SJCRH30 (cell line): ENCODE data around the gene CRACDL. TPM values are rescaled to one million over a fixed set of nuclear protein-coding genes. Genes with fewer than 3 reads are reported as not detected.

ENCODE experiments used
- DNase-seq, 2 experiments: peaks; one replicate each; pipeline ENCODE4 v3.0.0-alpha.2; 2015 to 2020
- H3K27ac ChIP-seq: fragments of 250-450 bp; sonication (Bioruptor Pico); 2 replicates; pipeline ENCODE4 v1.5.1; 2020; ENCODE audit warnings: mild to moderate bottlenecking, moderate library complexity
- H3K27me3 ChIP-seq: fragments of 250-450 bp; sonication (Bioruptor Pico); 2 replicates; pipeline ENCODE4 v1.5.1; 2020; ENCODE audit warnings: mild to moderate bottlenecking, moderate library complexity
- H3K36me3 ChIP-seq: fragments of 250-450 bp; sonication (Bioruptor Pico); 2 replicates; pipeline ENCODE4 v1.5.1; 2020; ENCODE audit warnings: mild to moderate bottlenecking, moderate library complexity
- H3K4me1 ChIP-seq: fragments of 250-450 bp; sonication (Bioruptor Pico); 2 replicates; pipeline ENCODE4 v1.5.1; 2020; ENCODE audit warnings: mild to moderate bottlenecking, moderate library complexity
- H3K4me3 ChIP-seq: fragments of 250-450 bp; sonication (Bioruptor Pico); 2 replicates; pipeline ENCODE4 v1.5.1; 2020; ENCODE audit warnings: mild to moderate bottlenecking, moderate library complexity
- H3K9me3 ChIP-seq: fragments of 250-450 bp; sonication (Bioruptor Pico); replicated peaks from 2 replicates; pipeline ENCODE4 v1.5.1; 2020; ENCODE audit warnings: mild to moderate bottlenecking, moderate library complexity
- total RNA-seq: library from RNA; depleted of rRNA; stranded (reverse); fragments of >200 nt; shearing (Covaris generic); gene quantifications from 2 replicates; pipeline ENCODE4 v1.2.3, GENCODE V29; 2014; rRNA removed

Gene CRACDL, protein sequence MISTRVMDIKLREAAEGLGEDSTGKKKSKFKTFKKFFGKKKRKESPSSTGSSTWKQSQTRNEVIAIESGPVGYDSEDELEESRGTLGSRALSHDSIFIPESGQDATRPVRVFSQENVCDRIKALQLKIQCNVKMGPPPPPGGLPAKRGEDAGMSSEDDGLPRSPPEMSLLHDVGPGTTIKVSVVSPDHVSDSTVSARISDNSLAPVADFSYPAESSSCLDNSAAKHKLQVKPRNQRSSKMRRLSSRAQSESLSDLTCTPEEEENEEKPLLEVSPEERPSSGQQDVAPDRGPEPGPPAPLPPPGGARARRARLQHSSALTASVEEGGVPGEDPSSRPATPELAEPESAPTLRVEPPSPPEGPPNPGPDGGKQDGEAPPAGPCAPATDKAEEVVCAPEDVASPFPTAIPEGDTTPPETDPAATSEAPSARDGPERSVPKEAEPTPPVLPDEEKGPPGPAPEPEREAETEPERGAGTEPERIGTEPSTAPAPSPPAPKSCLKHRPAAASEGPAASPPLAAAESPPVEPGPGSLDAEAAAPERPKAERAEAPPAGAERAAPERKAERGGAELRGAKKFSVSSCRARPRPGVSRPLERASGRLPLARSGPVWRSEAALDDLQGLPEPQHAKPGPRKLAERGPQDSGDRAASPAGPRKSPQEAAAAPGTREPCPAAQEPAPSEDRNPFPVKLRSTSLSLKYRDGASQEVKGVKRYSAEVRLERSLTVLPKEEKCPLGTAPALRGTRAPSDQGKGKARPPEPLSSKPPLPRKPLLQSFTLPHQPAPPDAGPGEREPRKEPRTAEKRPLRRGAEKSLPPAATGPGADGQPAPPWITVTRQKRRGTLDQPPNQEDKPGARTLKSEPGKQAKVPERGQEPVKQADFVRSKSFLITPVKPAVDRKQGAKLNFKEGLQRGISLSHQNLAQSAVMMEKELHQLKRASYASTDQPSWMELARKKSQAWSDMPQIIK
- not detected in 2 replicates for total RNA-seq

DNA sequence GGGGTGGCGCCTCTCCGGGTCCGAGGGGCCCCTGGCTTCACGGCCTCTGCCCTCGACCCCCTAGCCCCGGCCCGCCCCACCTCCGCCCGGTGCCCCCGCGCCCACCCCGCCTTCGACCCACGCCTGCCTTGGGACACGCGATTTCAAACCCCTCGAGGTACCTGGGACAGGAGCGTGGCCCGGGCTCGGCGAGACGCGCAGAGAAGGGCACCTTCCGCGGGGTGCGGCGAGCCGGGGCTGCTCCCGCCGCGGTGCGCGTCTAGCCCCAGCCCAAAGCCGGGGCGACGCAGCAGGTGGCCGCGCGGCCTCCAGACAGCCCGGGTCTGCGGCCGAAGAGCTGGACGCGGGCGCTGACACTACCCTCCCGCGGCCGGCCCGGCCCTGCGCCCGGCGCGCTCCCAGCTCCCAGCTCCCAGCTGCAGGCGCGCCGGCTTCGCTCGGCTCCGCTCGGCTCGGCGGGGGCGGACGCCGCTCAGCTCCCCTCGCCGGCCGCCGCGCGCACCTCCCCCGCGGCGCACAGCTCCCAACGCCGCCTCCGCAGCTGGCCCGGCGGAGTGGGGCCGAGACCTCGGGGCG lies at the start of gene CRACDL:
TSS of gene CRACDL (minus strand) at position 449 of the 576 bp plus-strand sequence. CDS start 89,425 bp downstream, outside the sequence.
- no peak for DNase-seq
- no peaks in the 10 kb centered on the region for H3K9me3 ChIP-seq
- no peak within 1 kb of the TSS for H3K4me3 ChIP-seq
- no peaks in the 10 kb centered on the region for H3K27me3 ChIP-seq
- no peaks in the 10 kb centered on the region for H3K4me1 ChIP-seq
- no peaks in the 10 kb centered on the region for H3K36me3 ChIP-seq
- H3K27ac ChIP-seq, result no peak within 1 kb of the TSS

DNA sequence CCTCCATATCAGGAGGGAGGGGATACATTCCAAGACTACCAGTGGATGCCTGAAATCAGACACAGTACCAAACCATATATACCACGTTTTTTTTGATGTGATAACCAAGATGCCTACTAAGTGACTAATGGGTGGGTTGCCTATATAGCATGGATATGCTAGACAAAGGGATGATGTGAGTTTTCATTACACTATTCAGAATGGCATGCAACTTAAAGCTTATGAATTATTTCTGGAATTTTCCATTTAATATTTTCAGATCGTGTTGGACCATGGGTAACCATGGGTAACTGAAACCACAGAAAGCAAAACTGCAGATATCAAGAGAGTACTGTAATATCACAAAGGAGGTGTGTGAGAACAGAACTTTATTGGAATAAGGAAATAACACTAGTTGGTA lies 39.6 kb upstream of the CRACDL start:
- H3K27ac ChIP-seq, result no peak overlapping the region
- no peak for DNase-seq
- no peaks in the 10 kb centered on the region for H3K27me3 ChIP-seq
- H3K4me1 ChIP-seq, result no peaks in the 10 kb centered on the region
- H3K9me3 ChIP-seq, result peaks cover 4% of the 10 kb centered on the region; the same call in 1 of the 2 replicates
- H3K4me3 ChIP-seq, result no peak overlapping the region
- H3K36me3 ChIP-seq, result no peaks in the 10 kb centered on the region

DNA sequence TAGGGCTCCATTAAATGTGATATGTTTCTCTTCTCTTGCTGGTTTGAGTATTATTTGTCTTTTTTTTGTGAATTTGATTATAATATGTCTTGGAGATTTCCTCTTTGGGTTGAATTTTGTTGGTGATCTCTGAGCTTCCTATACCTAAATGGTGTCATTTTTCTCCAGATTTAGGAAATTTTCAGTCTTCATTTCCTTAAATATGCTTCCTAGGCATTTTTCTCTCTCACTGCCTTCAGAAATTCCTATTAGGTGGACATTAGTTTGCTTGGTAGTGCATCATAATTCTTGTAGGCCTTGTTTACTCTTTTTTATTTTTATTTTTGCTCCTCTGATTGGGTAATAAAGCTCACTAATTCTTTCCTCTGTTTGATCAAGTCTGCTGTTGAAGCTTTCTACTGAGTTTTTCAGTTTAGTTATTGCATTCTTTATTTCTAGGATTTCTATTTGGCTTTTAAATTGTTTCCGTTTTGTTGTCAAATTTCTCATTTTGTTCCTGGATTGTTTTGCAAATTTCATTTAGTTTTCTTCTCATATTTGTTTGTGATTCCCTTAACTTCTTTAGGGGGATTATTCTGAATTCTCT lies 36.6 kb upstream of the CRACDL start:
- Histone ChIP-seq H3K9me3 (peaks cover 4% of the 10 kb centered on the region; the same call in 1 of the 2 replicates), H3K27ac (no peak overlapping the region), H3K36me3 (no peaks in the 10 kb centered on the region), H3K4me3 (no peak overlapping the region), H3K27me3 (no peaks in the 10 kb centered on the region), H3K4me1 (no peaks in the 10 kb centered on the region)
- no peak for DNase-seq

DNA sequence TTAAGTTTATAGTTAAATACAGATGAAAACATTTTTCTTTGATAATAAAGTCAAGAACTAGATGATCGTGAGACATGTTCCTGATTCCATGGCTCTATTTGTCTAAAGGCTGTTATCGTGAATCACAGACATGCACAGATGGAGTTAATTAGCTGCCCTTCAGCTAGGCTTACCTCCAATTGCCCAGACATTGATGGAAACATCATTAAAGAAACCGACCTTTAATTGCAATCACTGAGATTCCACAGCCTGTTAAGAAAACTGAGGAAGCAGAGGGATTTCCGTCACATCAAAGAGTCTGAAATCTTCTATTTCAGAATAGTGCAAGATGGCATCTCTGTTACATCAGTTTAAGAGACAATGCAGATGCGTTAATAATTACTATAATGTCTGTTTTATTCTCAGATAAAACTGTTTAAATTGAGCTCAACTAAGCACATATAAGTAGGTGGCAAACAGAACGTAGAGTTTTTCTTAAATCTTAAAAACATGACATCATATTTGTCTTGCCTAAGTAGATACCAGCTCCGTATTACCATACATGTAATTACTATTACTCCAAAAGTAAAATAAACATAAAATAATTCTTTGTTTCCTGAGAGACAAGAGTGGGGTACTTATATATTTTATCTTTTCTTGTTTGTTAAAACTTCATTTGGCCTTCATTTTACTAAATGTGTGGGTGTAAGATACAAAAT lies 23.9 kb upstream of the CRACDL start:
- H3K4me1 ChIP-seq, result no peaks in the 10 kb centered on the region
- H3K9me3 ChIP-seq, result no peaks in the 10 kb centered on the region
- H3K27ac ChIP-seq, result no peak overlapping the region
- DNase-seq, result no peak
- no peaks in the 10 kb centered on the region for H3K27me3 ChIP-seq
- no peak overlapping the region for H3K4me3 ChIP-seq
- no peaks in the 10 kb centered on the region for H3K36me3 ChIP-seq

DNA sequence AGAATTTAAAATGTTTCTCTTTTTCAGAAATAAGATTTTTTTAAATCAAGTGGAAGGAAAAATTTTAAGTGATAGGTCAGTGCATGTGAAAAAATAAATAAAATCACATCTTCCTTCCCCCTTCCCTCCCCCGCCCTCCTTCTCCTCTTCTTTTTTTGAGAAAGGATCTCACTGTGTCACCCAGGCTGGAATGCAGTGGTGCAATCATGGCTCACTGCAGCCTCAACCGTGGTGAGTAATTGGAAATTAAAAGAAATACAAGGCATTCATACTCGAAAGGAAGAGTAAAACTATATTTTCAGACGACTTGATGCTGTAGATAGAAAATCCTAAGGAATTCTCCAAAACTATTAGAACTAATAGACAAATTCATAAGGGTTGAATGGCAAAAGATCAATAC lies 16.9 kb upstream of the CRACDL start:
- H3K4me1 ChIP-seq, result no peaks in the 10 kb centered on the region
- H3K9me3 ChIP-seq, result no peaks in the 10 kb centered on the region
- no peak for DNase-seq
- H3K27ac ChIP-seq, result no peak overlapping the region
- no peaks in the 10 kb centered on the region for H3K36me3 ChIP-seq
- H3K4me3 ChIP-seq, result no peak overlapping the region
- H3K27me3 ChIP-seq, result no peaks in the 10 kb centered on the region

DNA sequence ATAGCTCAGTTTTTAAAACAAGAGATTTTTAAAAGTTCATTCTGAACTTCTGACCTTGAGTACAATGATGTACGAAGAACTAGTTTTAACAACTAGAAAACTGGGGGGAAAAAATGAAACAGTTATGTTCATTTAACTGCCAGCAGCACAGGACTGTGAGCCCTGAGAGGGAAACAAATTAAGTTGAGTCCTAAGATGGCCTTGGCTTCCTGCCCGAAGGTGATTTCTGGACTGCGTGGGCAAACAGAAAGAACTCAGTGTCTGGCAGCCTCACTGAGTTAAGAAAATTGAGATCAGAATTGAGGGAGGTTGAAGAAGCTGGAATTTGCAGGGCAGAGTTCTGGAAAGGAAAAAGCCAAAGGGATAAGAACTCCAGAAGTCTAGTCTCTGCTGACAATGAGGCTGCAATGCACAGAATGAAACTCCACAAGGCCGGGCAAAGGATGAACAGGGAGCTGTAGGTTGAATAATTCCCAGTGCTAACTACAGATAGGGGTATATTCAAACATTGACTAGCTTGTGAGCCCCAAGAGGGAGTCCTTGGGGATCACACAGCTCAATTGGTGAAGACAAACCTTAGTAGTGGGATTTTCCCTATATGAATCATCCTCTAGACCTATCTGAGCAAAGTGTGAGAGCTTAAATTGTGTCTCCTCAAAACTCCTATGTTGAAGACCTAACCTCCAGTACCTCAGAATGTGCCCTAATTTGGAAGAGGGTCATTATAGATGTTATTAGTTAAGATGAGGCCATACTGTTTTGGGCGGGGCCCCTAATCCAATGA lies 13.1 kb upstream of the CRACDL start:
- no peak overlapping the region for H3K4me3 ChIP-seq
- no peak for DNase-seq
- H3K36me3 ChIP-seq, result no peaks in the 10 kb centered on the region
- no peaks in the 10 kb centered on the region for H3K9me3 ChIP-seq
- H3K4me1 ChIP-seq, result no peaks in the 10 kb centered on the region
- H3K27ac ChIP-seq, result no peak overlapping the region
- H3K27me3 ChIP-seq, result no peaks in the 10 kb centered on the region

DNA sequence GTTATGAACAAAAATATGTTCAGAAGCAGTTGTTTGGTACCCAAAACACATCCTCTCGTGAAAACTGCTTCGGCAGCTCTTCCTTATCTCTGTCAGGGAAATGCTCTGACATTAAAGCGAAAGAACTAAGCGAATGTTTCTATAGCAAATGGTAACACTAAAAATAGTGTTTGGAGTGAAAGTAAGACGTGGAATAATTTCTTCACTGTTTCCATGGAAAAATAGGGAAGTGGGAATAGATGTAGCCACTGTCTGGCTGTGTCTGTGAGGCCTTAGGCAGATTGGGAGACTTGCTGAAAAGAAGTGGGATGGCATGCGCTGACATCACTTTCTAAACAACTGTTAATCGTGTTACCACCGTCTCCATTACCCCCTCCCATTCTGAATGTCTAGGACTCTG lies 11.5 kb upstream of the CRACDL start:
- H3K27me3 ChIP-seq, result no peaks in the 10 kb centered on the region
- no peak overlapping the region for H3K27ac ChIP-seq
- no peaks in the 10 kb centered on the region for H3K36me3 ChIP-seq
- H3K4me3 ChIP-seq, result no peak overlapping the region
- DNase-seq, result no peak
- no peaks in the 10 kb centered on the region for H3K9me3 ChIP-seq
- no peaks in the 10 kb centered on the region for H3K4me1 ChIP-seq

DNA sequence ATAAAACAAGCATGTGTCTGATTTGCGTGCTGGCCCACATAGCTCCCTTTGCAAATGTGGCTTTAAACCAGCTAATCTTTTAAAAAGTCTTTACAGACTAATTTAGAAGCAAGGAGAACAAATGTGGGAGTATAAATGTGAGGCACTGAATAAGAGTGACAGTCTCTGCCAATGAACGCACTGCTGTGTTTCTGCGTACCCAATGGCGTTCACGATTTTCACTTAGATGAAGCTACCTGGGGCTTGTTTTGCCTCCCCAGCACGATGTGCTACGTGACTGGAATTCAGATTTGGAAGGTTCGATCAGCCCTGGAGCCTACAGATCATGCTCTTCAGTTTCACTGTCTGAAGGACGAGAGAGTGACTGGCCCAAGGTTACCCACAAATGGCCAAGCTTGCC lies 10.8 kb upstream of the CRACDL start:
- no peaks in the 10 kb centered on the region for H3K27me3 ChIP-seq
- no peak for DNase-seq
- H3K4me1 ChIP-seq, result no peaks in the 10 kb centered on the region
- H3K27ac ChIP-seq, result no peak overlapping the region
- no peaks in the 10 kb centered on the region for H3K36me3 ChIP-seq
- H3K4me3 ChIP-seq, result no peak overlapping the region
- H3K9me3 ChIP-seq, result no peaks in the 10 kb centered on the region

DNA sequence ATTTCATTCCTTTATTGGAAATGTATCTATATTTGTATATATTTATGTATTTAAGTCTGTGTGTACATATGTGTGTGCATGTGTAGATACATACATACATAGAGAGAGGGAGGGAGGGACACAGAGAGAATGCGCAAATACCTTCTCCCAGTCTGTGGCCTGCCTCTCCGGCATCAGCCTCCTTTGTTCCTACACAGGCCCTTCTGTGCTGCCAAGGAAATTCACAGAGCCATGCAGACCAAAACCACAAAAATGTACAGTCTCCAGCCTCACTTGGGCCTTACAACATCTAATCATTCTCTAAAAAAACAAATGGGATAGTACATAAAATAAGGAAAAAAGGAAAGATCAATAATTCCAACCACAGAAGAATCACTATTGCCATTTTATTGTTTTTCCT lies 8.8 kb upstream of the CRACDL start:
- DNase-seq, result no peak
- Histone ChIP-seq H3K27me3 (no peaks in the 10 kb centered on the region), H3K27ac (no peak overlapping the region), H3K4me1 (no peaks in the 10 kb centered on the region), H3K9me3 (no peaks in the 10 kb centered on the region), H3K36me3 (no peaks in the 10 kb centered on the region), H3K4me3 (no peak overlapping the region)

DNA sequence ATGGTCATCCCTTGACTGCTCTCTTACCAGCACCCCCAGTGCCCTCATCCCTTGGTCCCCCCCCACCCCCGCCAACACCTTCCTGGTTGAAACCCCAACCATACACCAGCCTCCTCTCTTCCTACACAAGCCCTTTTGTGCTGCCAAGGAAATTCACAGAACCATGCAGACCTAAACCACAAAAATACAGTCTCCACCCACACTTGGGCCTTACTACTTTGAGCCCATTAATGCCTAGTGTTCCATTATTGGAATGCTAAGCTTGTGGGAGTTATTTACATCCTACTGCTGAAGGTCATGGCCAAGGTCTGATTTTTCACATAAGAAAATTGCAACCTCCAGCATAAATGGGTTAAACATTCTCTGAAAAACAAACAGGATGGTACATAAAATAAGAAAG lies 4.1 kb upstream of the CRACDL start:
- H3K4me1 ChIP-seq, result no peaks in the 10 kb centered on the region
- no peaks in the 10 kb centered on the region for H3K36me3 ChIP-seq
- H3K9me3 ChIP-seq, result no peaks in the 10 kb centered on the region
- no peak for DNase-seq
- no peaks in the 10 kb centered on the region for H3K27me3 ChIP-seq
- H3K27ac ChIP-seq, result no peak overlapping the region
- no peak overlapping the region for H3K4me3 ChIP-seq

DNA sequence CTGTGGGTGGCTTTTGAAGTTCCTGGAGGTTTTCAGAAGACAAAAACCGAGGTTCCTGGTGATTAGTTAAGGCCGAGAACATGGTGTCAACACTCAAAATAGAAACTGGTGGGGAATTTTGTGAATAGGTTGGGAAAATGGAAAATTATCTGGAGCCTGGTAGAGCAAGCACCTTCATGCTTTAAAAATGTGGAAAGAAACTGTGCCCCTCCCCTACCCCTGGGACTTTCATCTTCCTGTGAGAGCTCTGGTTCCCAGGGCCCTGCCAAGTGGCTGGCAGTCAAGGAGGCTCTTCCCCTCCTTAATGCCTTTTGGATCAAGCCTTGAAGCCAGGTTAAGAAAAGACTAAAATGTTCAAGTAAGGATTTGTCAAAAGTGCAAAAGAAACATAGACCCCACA lies 1.9 kb upstream of the CRACDL start:
- no peak overlapping the region for H3K27ac ChIP-seq
- H3K36me3 ChIP-seq, result no peaks in the 10 kb centered on the region
- no peaks in the 10 kb centered on the region for H3K27me3 ChIP-seq
- H3K4me1 ChIP-seq, result no peaks in the 10 kb centered on the region
- DNase-seq, result no peak
- no peaks in the 10 kb centered on the region for H3K9me3 ChIP-seq
- no peak overlapping the region for H3K4me3 ChIP-seq

DNA sequence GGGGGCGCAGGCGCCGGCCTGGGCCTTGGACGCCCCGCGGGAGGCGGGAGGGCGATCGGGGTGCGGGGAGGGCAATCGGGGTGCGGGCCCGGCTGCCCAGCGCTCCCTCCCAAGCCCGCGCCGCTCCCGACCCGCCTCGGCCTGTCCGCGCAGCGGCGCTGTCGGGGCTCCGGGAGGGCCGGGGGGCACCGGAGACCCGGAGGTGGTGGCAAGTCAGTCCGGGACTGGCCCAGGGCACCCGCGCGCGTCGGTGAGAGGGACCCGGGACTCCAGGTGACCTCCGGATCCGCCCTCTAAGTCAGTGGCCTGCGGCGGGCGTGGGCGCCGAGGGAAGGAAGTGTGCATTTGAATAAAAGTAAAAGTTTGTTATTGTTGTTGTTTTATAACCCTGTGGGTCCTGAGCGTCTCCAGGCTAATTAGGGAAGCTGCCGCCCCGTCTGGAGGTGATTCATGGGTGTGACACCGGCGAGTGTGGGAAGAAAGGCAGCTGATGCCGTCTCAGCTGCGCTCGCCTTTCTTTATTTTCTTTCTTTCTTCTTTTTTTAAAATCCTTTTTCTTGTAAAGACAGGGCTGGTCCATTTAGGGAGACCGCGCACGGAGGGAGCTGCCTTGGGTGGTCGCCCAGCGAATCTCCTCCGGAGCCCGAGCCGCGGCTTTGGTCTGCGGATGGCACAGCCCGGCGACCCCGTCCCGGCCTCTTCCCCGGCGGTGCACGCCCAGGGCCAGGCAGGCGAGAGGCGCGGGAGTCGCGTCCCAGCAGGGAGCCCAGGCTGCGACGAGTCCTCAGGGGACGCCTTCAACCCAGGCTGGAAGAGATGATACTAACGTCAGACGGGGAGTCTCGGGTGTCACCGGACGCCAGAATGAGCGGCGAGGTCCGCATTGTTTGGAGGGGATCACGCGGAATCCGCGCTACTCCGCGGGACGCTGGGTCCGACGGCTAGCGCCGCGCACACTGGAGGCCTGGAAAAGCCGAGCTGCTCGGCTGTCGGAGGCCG lies 627 bp upstream of the CRACDL start:
- Histone ChIP-seq H3K4me3 (no peak overlapping the region), H3K27ac (no peak overlapping the region), H3K27me3 (no peaks in the 10 kb centered on the region), H3K4me1 (no peaks in the 10 kb centered on the region), H3K36me3 (no peaks in the 10 kb centered on the region), H3K9me3 (no peaks in the 10 kb centered on the region)
- DNase-seq, result no peak
